Measurements from ENCODE around the gene BTBD9.
A peak's percentile ranks its signal among the peaks of the same experiment; 100 is the strongest.

Gene BTBD9

GRCh38 chr6:38279963-38280588 lies 359.7 kb downstream of the BTBD9 start:
- Histone ChIP-seq H4K91ac (ENCODE audit: low read length) (no peak overlapping the region), H3K14ac (ENCODE audit: low read length in 2 of 2) (no peak overlapping the region), H2BK120ac (ENCODE audit: low read depth, low read length) (no peak overlapping the region), H2AFZ (ENCODE audit: low read depth, low read length) (no peak overlapping the region), H3K79me1 (replicated peaks; ENCODE audit: low read length, poor library complexity, severe bottlenecking) (peaks cover 2% of the 10 kb centered on the region), H3K4me1 (ENCODE audit: control insufficient read depth, insufficient read depth, low read depth, low read length) (peaks cover 3% of the 10 kb centered on the region), H3K4ac (ENCODE audit: low read depth in 1 of 2, low read length in 2 of 2) (no peak overlapping the region), H3K36me3 (ENCODE audit: control insufficient read depth in 1 of 2, insufficient read depth in 2 of 2, low read depth in 1 of 2, low read length in 2 of 2) (peaks cover 0 to 3% of the 10 kb centered on the region in 2 experiments), H3K18ac (ENCODE audit: low read depth in 1 of 2, low read length in 2 of 2) (no peak overlapping the region), H3K27ac (ENCODE audit: low read length, poor library complexity, severe bottlenecking) (no peak overlapping the region), H3K27me3 (ENCODE audit: control insufficient read depth in 1 of 2, insufficient read depth in 1 of 2, low read length in 2 of 2) (no peaks in the 10 kb centered on the region), H2BK15ac (ENCODE audit: low read depth, poor library complexity, severe bottlenecking) (no peak overlapping the region), H2BK12ac (ENCODE audit: low read length in 2 of 2) (no peak overlapping the region), H3K9me3 (ENCODE audit: control insufficient read depth, low read length) (no peaks in the 10 kb centered on the region), H3K9ac (ENCODE audit: low read length) (no peak overlapping the region), H2BK5ac (ENCODE audit: low read depth, low read length, poor library complexity, severe bottlenecking) (no peak overlapping the region), H3K4me2 (ENCODE audit: low read length, poor library complexity, severe bottlenecking) (no peak overlapping the region), H3K4me3 (ENCODE audit: insufficient read depth in 1 of 2, low read depth in 1 of 2, low read length in 2 of 2) (no peak overlapping the region), H4K8ac (ENCODE audit: low read length) (no peak overlapping the region), H3K23ac (ENCODE audit: low read length in 2 of 2) (no peak overlapping the region), H2AK5ac (ENCODE audit: low read length, severe bottlenecking) (no peak overlapping the region)
- DNase-seq: no peak
- WGBS: no CpG with 5 or more reads among the region's 2 CpGs

DNA sequence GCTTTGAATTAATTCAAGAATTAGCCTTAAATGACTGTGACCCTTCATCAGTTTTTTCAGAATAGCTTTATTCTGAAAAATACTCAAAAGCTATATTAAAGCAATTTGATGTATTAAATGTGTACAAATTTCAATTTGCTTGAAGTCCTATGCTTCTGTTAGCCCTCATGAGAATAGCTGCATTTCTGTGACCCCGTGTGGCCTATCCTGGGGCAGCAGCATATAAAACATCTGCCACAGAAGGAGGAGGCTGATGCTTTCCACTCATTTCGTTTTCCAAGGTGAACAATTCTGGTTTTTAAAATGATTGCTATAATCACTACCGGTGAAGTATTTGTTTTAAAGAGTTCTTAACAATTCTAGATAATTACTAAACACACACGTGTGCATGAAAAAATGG lies 360.3 kb downstream of the BTBD9 start:
- no peak overlapping the region for H2AFZ ChIP-seq (ENCODE audit: low read depth, low read length)
- no peak overlapping the region for H4K8ac ChIP-seq (ENCODE audit: low read length)
- no peak overlapping the region for H3K4me3 ChIP-seq (ENCODE audit: insufficient read depth in 1 of 2, low read depth in 1 of 2, low read length in 2 of 2)
- H3K9ac ChIP-seq (ENCODE audit: low read length): no peak overlapping the region
- DNase-seq: no peak
- H3K9me3 ChIP-seq (ENCODE audit: control insufficient read depth, low read length): no peaks in the 10 kb centered on the region
- H3K79me1 ChIP-seq (replicated peaks; ENCODE audit: low read length, poor library complexity, severe bottlenecking): peaks cover 2% of the 10 kb centered on the region
- no peak overlapping the region for H2BK120ac ChIP-seq (ENCODE audit: low read depth, low read length)
- no peaks in the 10 kb centered on the region for H3K27me3 ChIP-seq (ENCODE audit: control insufficient read depth in 1 of 2, insufficient read depth in 1 of 2, low read length in 2 of 2)
- H3K4me2 ChIP-seq (ENCODE audit: low read length, poor library complexity, severe bottlenecking): no peak overlapping the region
- no peak overlapping the region for H3K4ac ChIP-seq (ENCODE audit: low read depth in 1 of 2, low read length in 2 of 2)
- H2AK5ac ChIP-seq (ENCODE audit: low read length, severe bottlenecking): no peak overlapping the region
- no peak overlapping the region for H2BK12ac ChIP-seq (ENCODE audit: low read length in 2 of 2)
- no peak overlapping the region for H3K23ac ChIP-seq (ENCODE audit: low read length in 2 of 2)
- no peak overlapping the region for H3K14ac ChIP-seq (ENCODE audit: low read length in 2 of 2)
- peaks cover 3% of the 10 kb centered on the region for H3K4me1 ChIP-seq (ENCODE audit: control insufficient read depth, insufficient read depth, low read depth, low read length)
- H3K27ac ChIP-seq (ENCODE audit: low read length, poor library complexity, severe bottlenecking): no peak overlapping the region
- no peak overlapping the region for H2BK15ac ChIP-seq (ENCODE audit: low read depth, poor library complexity, severe bottlenecking)
- no peak overlapping the region for H3K18ac ChIP-seq (ENCODE audit: low read depth in 1 of 2, low read length in 2 of 2)
- peaks cover 0 to 3% of the 10 kb centered on the region in 2 experiments for H3K36me3 ChIP-seq (ENCODE audit: control insufficient read depth in 1 of 2, insufficient read depth in 2 of 2, low read depth in 1 of 2, low read length in 2 of 2)
- H4K91ac ChIP-seq (ENCODE audit: low read length): no peak overlapping the region
- WGBS: 67% methylated on average over 1 of the region's 4 CpGs
- H2BK5ac ChIP-seq (ENCODE audit: low read depth, low read length, poor library complexity, severe bottlenecking): no peak overlapping the region

DNA sequence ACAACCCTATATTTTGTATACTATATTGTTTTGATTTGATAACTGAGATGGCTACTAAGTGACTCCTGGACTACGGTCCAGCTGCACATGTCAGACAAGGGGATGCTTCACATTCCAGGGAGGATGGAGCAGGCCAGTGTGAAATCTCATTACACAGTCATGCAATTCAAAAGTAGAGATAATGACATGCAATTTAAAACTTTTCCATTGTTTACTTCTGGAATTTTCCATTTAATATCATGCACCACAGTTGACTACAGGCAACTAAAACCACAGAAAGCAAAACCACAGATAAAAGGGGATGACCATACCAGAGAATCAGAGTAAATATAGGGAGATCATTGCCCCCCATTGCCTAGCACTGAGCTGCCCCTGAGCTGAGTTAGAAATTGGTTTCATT lies 366.4 kb downstream of the BTBD9 start:
- Histone ChIP-seq H2BK15ac (ENCODE audit: low read depth, poor library complexity, severe bottlenecking) (no peak overlapping the region), H3K4me3 (ENCODE audit: insufficient read depth in 1 of 2, low read depth in 1 of 2, low read length in 2 of 2) (no peak overlapping the region), H3K18ac (ENCODE audit: low read depth in 1 of 2, low read length in 2 of 2) (no peak overlapping the region), H3K4me2 (ENCODE audit: low read length, poor library complexity, severe bottlenecking) (no peak overlapping the region), H2BK12ac (ENCODE audit: low read length in 2 of 2) (no peak overlapping the region), H2AK5ac (ENCODE audit: low read length, severe bottlenecking) (peak overlapping the region; percentile 91), H3K79me1 (replicated peaks; ENCODE audit: low read length, poor library complexity, severe bottlenecking) (no peaks in the 10 kb centered on the region), H3K4ac (ENCODE audit: low read depth in 1 of 2, low read length in 2 of 2) (no peak overlapping the region), H3K36me3 (ENCODE audit: control insufficient read depth in 1 of 2, insufficient read depth in 2 of 2, low read depth in 1 of 2, low read length in 2 of 2) (no peaks in the 10 kb centered on the region), H3K9ac (ENCODE audit: low read length) (no peak overlapping the region), H2AFZ (ENCODE audit: low read depth, low read length) (no peak overlapping the region), H3K27me3 (ENCODE audit: control insufficient read depth in 1 of 2, insufficient read depth in 1 of 2, low read length in 2 of 2) (no peaks in the 10 kb centered on the region), H4K91ac (ENCODE audit: low read length) (no peak overlapping the region), H3K14ac (ENCODE audit: low read length in 2 of 2) (no peak overlapping the region), H4K8ac (ENCODE audit: low read length) (no peak overlapping the region), H2BK120ac (ENCODE audit: low read depth, low read length) (no peak overlapping the region), H3K4me1 (ENCODE audit: control insufficient read depth, insufficient read depth, low read depth, low read length) (peaks cover 9% of the 10 kb centered on the region), H3K23ac (ENCODE audit: low read length in 2 of 2) (no peak overlapping the region), H3K27ac (ENCODE audit: low read length, poor library complexity, severe bottlenecking) (peak overlapping the region; percentile 65), H2BK5ac (ENCODE audit: low read depth, low read length, poor library complexity, severe bottlenecking) (no peak overlapping the region), H3K9me3 (ENCODE audit: control insufficient read depth, low read length) (no peaks in the 10 kb centered on the region)
- DNase-seq: peak; percentile 71
- WGBS: 23% methylated on average over 1 of the region's 1 CpG

DNA sequence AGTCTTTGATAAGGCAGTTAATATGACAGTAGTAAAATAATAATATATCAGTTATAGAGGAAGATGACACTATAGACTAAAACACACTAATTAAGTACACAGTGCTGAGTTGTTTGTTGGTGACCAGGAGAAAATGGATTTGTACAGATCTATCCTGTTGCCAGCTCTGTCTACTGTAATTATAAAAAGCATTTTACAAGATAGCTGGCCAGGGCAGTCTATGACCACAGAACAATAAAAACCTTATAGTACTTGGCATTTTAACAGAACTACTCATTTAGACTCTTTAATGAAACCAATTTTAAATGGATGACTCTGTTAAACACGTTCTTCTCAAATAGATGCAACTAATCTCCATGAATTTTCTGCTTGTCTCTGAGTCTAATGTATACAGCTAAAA lies 367.5 kb downstream of the BTBD9 start:
- H2BK5ac ChIP-seq (ENCODE audit: low read depth, low read length, poor library complexity, severe bottlenecking): no peak overlapping the region
- peaks cover 11% of the 10 kb centered on the region for H3K4me1 ChIP-seq (ENCODE audit: control insufficient read depth, insufficient read depth, low read depth, low read length)
- no peak overlapping the region for H3K4ac ChIP-seq (ENCODE audit: low read depth in 1 of 2, low read length in 2 of 2)
- WGBS: 82% methylated on average over 1 of the region's 1 CpG
- H3K4me3 ChIP-seq (ENCODE audit: insufficient read depth in 1 of 2, low read depth in 1 of 2, low read length in 2 of 2): no peak overlapping the region
- H2AFZ ChIP-seq (ENCODE audit: low read depth, low read length): no peak overlapping the region
- no peaks in the 10 kb centered on the region for H3K27me3 ChIP-seq (ENCODE audit: control insufficient read depth in 1 of 2, insufficient read depth in 1 of 2, low read length in 2 of 2)
- H3K36me3 ChIP-seq (ENCODE audit: control insufficient read depth in 1 of 2, insufficient read depth in 2 of 2, low read depth in 1 of 2, low read length in 2 of 2): no peaks in the 10 kb centered on the region
- H3K23ac ChIP-seq (ENCODE audit: low read length in 2 of 2): no peak overlapping the region
- no peaks in the 10 kb centered on the region for H3K9me3 ChIP-seq (ENCODE audit: control insufficient read depth, low read length)
- no peak overlapping the region for H3K9ac ChIP-seq (ENCODE audit: low read length)
- no peak overlapping the region for H3K14ac ChIP-seq (ENCODE audit: low read length in 2 of 2)
- H2AK5ac ChIP-seq (ENCODE audit: low read length, severe bottlenecking): no peak overlapping the region
- no peak overlapping the region for H2BK15ac ChIP-seq (ENCODE audit: low read depth, poor library complexity, severe bottlenecking)
- H3K4me2 ChIP-seq (ENCODE audit: low read length, poor library complexity, severe bottlenecking): no peak overlapping the region
- H3K18ac ChIP-seq (ENCODE audit: low read depth in 1 of 2, low read length in 2 of 2): no peak overlapping the region
- H4K8ac ChIP-seq (ENCODE audit: low read length): no peak overlapping the region
- H2BK12ac ChIP-seq (ENCODE audit: low read length in 2 of 2): no peak overlapping the region
- DNase-seq: no peak
- no peak overlapping the region for H2BK120ac ChIP-seq (ENCODE audit: low read depth, low read length)
- no peak overlapping the region for H3K27ac ChIP-seq (ENCODE audit: low read length, poor library complexity, severe bottlenecking)
- H4K91ac ChIP-seq (ENCODE audit: low read length): no peak overlapping the region
- H3K79me1 ChIP-seq (replicated peaks; ENCODE audit: low read length, poor library complexity, severe bottlenecking): peaks cover 3% of the 10 kb centered on the region

Data from mesenchymal stem cell (in vitro differentiated cells and primary cell).